SU-DHL-6 (cell line): ENCODE results near the gene C20orf144.

Experiments
- H2AFZ ChIP-seq: fragments of 200-600 bp; sonication (generic); 2 replicates; pipeline ENCODE4 v1.6.1; 2014; ENCODE audit warnings: low read depth, mild to moderate bottlenecking, moderate library complexity, mixed read lengths, antibody characterized with exemption, low read length; ENCODE audit not compliant: severe bottlenecking
- H3F3A ChIP-seq: fragments of 200-600 bp; shearing (Covaris generic); 2 replicates; pipeline ENCODE4 v1.6.0; 2016; ENCODE audit warnings: antibody characterized with exemption, mild to moderate bottlenecking; ENCODE audit not compliant: insufficient read depth
- H3K27ac ChIP-seq: fragments of 200-600 bp; sonication (generic); 2 replicates; pipeline ENCODE4 v1.5.1; 2016; ENCODE audit warnings: low read depth, mild to moderate bottlenecking, low read length, moderate library complexity, mixed read lengths
- H3K27me3 ChIP-seq: fragments of 200-600 bp; sonication (generic), shearing (Covaris generic); 2 replicates; pipeline ENCODE4 v1.6.0; 2014; ENCODE audit warnings: mild to moderate bottlenecking, low read length
- H3K36me3 ChIP-seq: fragments of 200-600 bp; sonication (generic); 2 replicates; pipeline ENCODE4 v1.6.1; 2014; ENCODE audit warnings: mild to moderate bottlenecking, low read length, mixed read lengths
- H3K4me2 ChIP-seq: fragments of 300-600, 200-600 bp; shearing (Covaris generic), sonication (generic); 2 replicates; pipeline ENCODE4 v1.6.0; 2014; ENCODE audit warnings: low read length, low read depth, mild to moderate bottlenecking; ENCODE audit not compliant: poor library complexity, severe bottlenecking
- H3K4me3 ChIP-seq: fragments of 200-600 bp; sonication (generic); 2 replicates; pipeline ENCODE4 v1.5.1; 2014; ENCODE audit warnings: antibody characterized with exemption, low read length, mild to moderate bottlenecking, mixed read lengths; ENCODE audit not compliant: insufficient read depth, poor library complexity, severe bottlenecking
- H3K79me2 ChIP-seq: fragments of 200-600 bp; sonication (generic); 2 replicates; pipeline ENCODE4 v1.6.1; 2014; ENCODE audit warnings: mild to moderate bottlenecking, low read length, moderate library complexity; ENCODE audit not compliant: insufficient read depth
- H3K9ac ChIP-seq: fragments of 200-600 bp; sonication (generic); 2 replicates; pipeline ENCODE4 v1.7.0; 2014; ENCODE audit warnings: mild to moderate bottlenecking, low read length
- H3K9me2 ChIP-seq: fragments of 200-600 bp; sonication (generic); replicated peaks from 2 replicates; pipeline ENCODE4 v1.6.1; 2014; ENCODE audit warnings: low read length; ENCODE audit not compliant: insufficient read depth
- H3K9me3 ChIP-seq: fragments of 200-600 bp; sonication (generic); 2 replicates; pipeline ENCODE4 v1.6.1; 2014; ENCODE audit warnings: low read length, mixed read lengths; ENCODE audit not compliant: insufficient read depth
- H4K20me1 ChIP-seq: fragments of 200-600 bp; sonication (generic); 2 replicates; pipeline ENCODE4 v1.6.1; 2014; ENCODE audit warnings: low read depth, mild to moderate bottlenecking, antibody characterized with exemption, low read length, moderate library complexity, mixed read lengths
- EZH2phosphoT487 ChIP-seq: fragments of 200-600 bp; sonication (generic), shearing (Covaris generic); conservative IDR thresholded peaks from 2 replicates; pipeline ENCODE4 v1.6.1; 2018; ENCODE audit warnings: mild to moderate bottlenecking, antibody characterized with exemption, low read length, moderate library complexity, mixed read lengths
- TF ChIP-seq, protein P1 (sequence below): fragments of 200-600 bp; sonication (generic); IDR thresholded peaks from one replicate; pipeline ENCODE4 v1.5.1; 2017; ENCODE audit warnings: antibody characterized with exemption, mild to moderate bottlenecking, low read length, moderate library complexity; ENCODE audit not compliant: insufficient read depth, poor library complexity, severe bottlenecking

Gene C20orf144

GRCh38 chr20:33688938-33689424, 26.9 kb downstream of the C20orf144 start:
- no peak overlapping the region for H3K27ac ChIP-seq

DNA sequence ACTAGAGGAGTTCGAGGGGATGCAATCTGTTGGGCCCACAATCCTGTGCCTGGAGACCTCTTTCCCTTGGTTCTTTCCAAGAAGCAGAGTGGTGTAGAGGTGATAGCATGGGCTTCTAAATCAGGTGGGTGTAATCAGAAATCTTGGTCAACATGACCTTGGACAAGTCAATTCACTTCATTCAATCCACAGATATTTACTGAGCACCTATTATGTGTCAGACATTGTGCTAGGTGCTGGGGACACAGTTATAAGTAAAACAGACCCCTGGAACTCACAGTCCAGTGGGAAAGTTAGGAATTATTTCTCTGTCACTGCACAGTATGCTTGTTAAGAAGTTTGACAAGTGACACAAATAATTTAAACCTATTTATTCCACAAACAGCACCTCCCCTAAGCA, 27.4 kb downstream of the C20orf144 start:
- no peaks in the 10 kb centered on the region for H3K9me3 ChIP-seq
- no peaks in the 10 kb centered on the region for H3K9me2 ChIP-seq
- no peak overlapping the region for H2AFZ ChIP-seq
- peaks cover 17% of the 10 kb centered on the region; the same call in 1 of the 2 replicates for H3F3A ChIP-seq
- no peaks in the 10 kb centered on the region for H3K36me3 ChIP-seq
- H3K4me2 ChIP-seq = no peak overlapping the region
- H3K27me3 ChIP-seq = no peaks in the 10 kb centered on the region
- no peak overlapping the region for H3K27ac ChIP-seq
- no peak for TF ChIP-seq EZH2phosphoT487
- TF ChIP-seq, protein P1, sequence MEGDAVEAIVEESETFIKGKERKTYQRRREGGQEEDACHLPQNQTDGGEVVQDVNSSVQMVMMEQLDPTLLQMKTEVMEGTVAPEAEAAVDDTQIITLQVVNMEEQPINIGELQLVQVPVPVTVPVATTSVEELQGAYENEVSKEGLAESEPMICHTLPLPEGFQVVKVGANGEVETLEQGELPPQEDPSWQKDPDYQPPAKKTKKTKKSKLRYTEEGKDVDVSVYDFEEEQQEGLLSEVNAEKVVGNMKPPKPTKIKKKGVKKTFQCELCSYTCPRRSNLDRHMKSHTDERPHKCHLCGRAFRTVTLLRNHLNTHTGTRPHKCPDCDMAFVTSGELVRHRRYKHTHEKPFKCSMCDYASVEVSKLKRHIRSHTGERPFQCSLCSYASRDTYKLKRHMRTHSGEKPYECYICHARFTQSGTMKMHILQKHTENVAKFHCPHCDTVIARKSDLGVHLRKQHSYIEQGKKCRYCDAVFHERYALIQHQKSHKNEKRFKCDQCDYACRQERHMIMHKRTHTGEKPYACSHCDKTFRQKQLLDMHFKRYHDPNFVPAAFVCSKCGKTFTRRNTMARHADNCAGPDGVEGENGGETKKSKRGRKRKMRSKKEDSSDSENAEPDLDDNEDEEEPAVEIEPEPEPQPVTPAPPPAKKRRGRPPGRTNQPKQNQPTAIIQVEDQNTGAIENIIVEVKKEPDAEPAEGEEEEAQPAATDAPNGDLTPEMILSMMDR = no peak
- peaks cover 7% of the 10 kb centered on the region for H3K79me2 ChIP-seq
- H4K20me1 ChIP-seq = no peaks in the 10 kb centered on the region
- H3K4me3 ChIP-seq = no peak overlapping the region
- H3K9ac ChIP-seq = no peak overlapping the region

More at GRCh38 chr20:33688938-33689424, 26.9 kb downstream of the C20orf144 start:
- peaks cover 12% of the 10 kb centered on the region for H3K79me2 ChIP-seq
- no peaks in the 10 kb centered on the region for H3K9me2 ChIP-seq
- no peaks in the 10 kb centered on the region for H3K27me3 ChIP-seq
- H3K36me3 ChIP-seq = no peaks in the 10 kb centered on the region
- no peak for TF ChIP-seq EZH2phosphoT487
- TF ChIP-seq, protein P1 = no peak
- no peaks in the 10 kb centered on the region for H3K9me3 ChIP-seq
- no peak overlapping the region for H3K9ac ChIP-seq
- no peak overlapping the region for H3K4me2 ChIP-seq
- no peak overlapping the region for H2AFZ ChIP-seq
- H3K4me3 ChIP-seq = no peak overlapping the region
- no peaks in the 10 kb centered on the region for H4K20me1 ChIP-seq
- peaks cover 22% of the 10 kb centered on the region; the same call in 1 of the 2 replicates for H3F3A ChIP-seq

DNA sequence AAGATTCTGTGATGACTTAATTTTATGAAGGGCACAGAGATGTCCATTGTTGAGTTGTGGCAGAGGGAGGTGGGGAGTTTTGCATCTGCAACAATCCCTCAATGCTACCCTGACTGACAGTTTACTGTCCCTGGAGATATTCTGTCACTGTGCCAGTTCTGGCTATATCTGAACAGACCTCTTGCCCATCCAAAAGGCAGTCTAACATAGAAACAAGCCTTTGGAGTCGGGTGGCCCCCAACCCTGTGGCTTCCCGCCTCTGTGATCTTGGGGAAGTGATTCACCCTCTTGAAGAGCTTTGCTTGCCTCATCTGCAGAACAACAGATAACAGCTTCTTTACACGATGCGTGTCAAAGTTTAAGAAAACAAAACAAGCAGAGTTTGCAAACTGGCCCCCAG, 27.8 kb downstream of the C20orf144 start:
- H3K27me3 ChIP-seq = no peaks in the 10 kb centered on the region
- no peak overlapping the region for H3K4me2 ChIP-seq
- no peaks in the 10 kb centered on the region for H4K20me1 ChIP-seq
- no peaks in the 10 kb centered on the region for H3K9me2 ChIP-seq
- no peak overlapping the region for H3K4me3 ChIP-seq
- no peaks in the 10 kb centered on the region for H3K36me3 ChIP-seq
- no peak overlapping the region for H3K9ac ChIP-seq
- TF ChIP-seq, protein P1 = no peak
- TF ChIP-seq EZH2phosphoT487 = no peak
- H3F3A ChIP-seq = peaks cover 12% of the 10 kb centered on the region; the same call in 1 of the 2 replicates
- H3K79me2 ChIP-seq = peaks cover 2% of the 10 kb centered on the region
- H3K27ac ChIP-seq = no peak overlapping the region
- H3K9me3 ChIP-seq = no peaks in the 10 kb centered on the region
- H2AFZ ChIP-seq = no peak overlapping the region
